Measurements from ENCODE around the gene HS3ST6. TPM values are rescaled to one million over a fixed set of nuclear protein-coding genes. Genes with fewer than 3 reads are reported as not detected.
A peak's percentile ranks its signal among the peaks of the same experiment; 100 is the strongest.
"Not testable (repeated sequence)": the region's sequence is repeated elsewhere in the genome, so short reads cannot be mapped to it uniquely, and the experiment has no call there.

The HS3ST6 gene
- total RNA-seq, 1 donor from 2014 or later, result 4.4 TPM

GRCh38 chr16:1903220-1903574 is 15.0 kb downstream of the HS3ST6 start:
- intact Hi-C loops (cut with DNase I), result no loop called here
- Histone ChIP-seq H3K27me3 (no peaks in the 10 kb centered on the region), H3K4me3 (no peak overlapping the region), H3K36me3 (no peaks in the 10 kb centered on the region), H3K27ac (no peak overlapping the region), H3K4me1 (peaks cover 7% of the 10 kb centered on the region), H3K9me3 (no peaks in the 10 kb centered on the region)
- DNase-seq (ENCODE audit: extremely low spot score in 2 of 2), result no peak
- no peak for TF ChIP-seq POLR2AphosphoS5 (IDR thresholded peaks at IDR 0.05; ENCODE audit: insufficient read depth in 1 of 2, low read depth in 1 of 2)
- TF ChIP-seq CTCF (IDR thresholded peaks at IDR 0.05), result no peak
- no peak for TF ChIP-seq POLR2A (IDR thresholded peaks at IDR 0.05)

GRCh38 chr16:1902547-1903219 is 15.5 kb downstream of the HS3ST6 start:
- intact Hi-C loops (cut with DNase I), result no loop called here

GRCh38 chr16:1900452-1900774 is 17.8 kb downstream of the HS3ST6 start:
- Histone ChIP-seq H3K4me3 (no peak overlapping the region), H3K27me3 (no peaks in the 10 kb centered on the region), H3K9me3 (no peaks in the 10 kb centered on the region), H3K36me3 (no peaks in the 10 kb centered on the region), H3K27ac (no peak overlapping the region), H3K4me1 (no peaks in the 10 kb centered on the region)
- TF ChIP-seq CTCF (IDR thresholded peaks at IDR 0.05), result no peak
- TF ChIP-seq POLR2A (IDR thresholded peaks at IDR 0.05), result no peak
- TF ChIP-seq POLR2AphosphoS5 (IDR thresholded peaks at IDR 0.05; ENCODE audit: insufficient read depth in 1 of 2, low read depth in 1 of 2), result no peak
- DNase-seq (ENCODE audit: extremely low spot score in 2 of 2), result no peak
- intact Hi-C loops (cut with DNase I), result no loop called here

More at GRCh38 chr16:1902547-1903219, 15.5 kb downstream of the HS3ST6 start:
- Histone ChIP-seq H3K36me3 (no peaks in the 10 kb centered on the region), H3K27ac (no peak overlapping the region), H3K4me1 (peaks cover 7% of the 10 kb centered on the region), H3K9me3 (no peaks in the 10 kb centered on the region), H3K4me3 (no peak overlapping the region), H3K27me3 (no peaks in the 10 kb centered on the region)
- peak in 1 of 2 donors; percentile 90 for DNase-seq (ENCODE audit: extremely low spot score in 2 of 2)
- TF ChIP-seq POLR2AphosphoS5 (IDR thresholded peaks at IDR 0.05; ENCODE audit: insufficient read depth in 1 of 2, low read depth in 1 of 2), result no peak
- no peak for TF ChIP-seq POLR2A (IDR thresholded peaks at IDR 0.05)
- no peak for TF ChIP-seq CTCF (IDR thresholded peaks at IDR 0.05)

- intact Hi-C loops (cut with DNase I), result no loop called here
- no peaks in the 10 kb centered on the region for H3K36me3 ChIP-seq
These were observed 18.4 kb downstream of the HS3ST6 start for GRCh38 chr16:1899641-1900451.

GRCh38 chr16:1897692-1898091 is 20.5 kb downstream of the HS3ST6 start:
- H3K4me3 ChIP-seq; intact Hi-C loops (cut with DNase I); H3K27me3 ChIP-seq; H3K4me1 ChIP-seq; DNase-seq (ENCODE audit: extremely low spot score in 2 of 2); H3K9me3 ChIP-seq; H3K27ac ChIP-seq; H3K36me3 ChIP-seq: not testable (repeated sequence)

More at GRCh38 chr16:1899641-1900451, 18.4 kb downstream of the HS3ST6 start:
- no peak for TF ChIP-seq POLR2AphosphoS5 (IDR thresholded peaks at IDR 0.05; ENCODE audit: insufficient read depth in 1 of 2, low read depth in 1 of 2)
- no peak for TF ChIP-seq CTCF (IDR thresholded peaks at IDR 0.05)
- TF ChIP-seq POLR2A (IDR thresholded peaks at IDR 0.05), result no peak
- H3K4me3 ChIP-seq, result no peak overlapping the region
- DNase-seq (ENCODE audit: extremely low spot score in 2 of 2), result peak in 1 of 2 donors; percentile 88
- no peaks in the 10 kb centered on the region for H3K4me1 ChIP-seq
- no peaks in the 10 kb centered on the region for H3K9me3 ChIP-seq
- H3K27me3 ChIP-seq, result no peaks in the 10 kb centered on the region
- no peak overlapping the region for H3K27ac ChIP-seq

All from vagina (tissue), 2 donors.